Sigmoid colon (tissue), 4 donors: Measurements from ENCODE around the gene RNH1.

Source experiments
- CTCF ChIP-seq, 4 experiments: fragments of 450-650 bp in 3 of 4; fragments of 200-600 bp in 1 of 4; IDR thresholded peaks; one replicate each; pipeline ENCODE4 v1.5.1; 2016 to 2019; ENCODE audit warnings: antibody characterized with exemption in 4 of 4, mild to moderate bottlenecking in 3 of 4, moderate library complexity in 2 of 4
- POLR2AphosphoS5 ChIP-seq, 4 donors: sonication (generic); formaldehyde crosslinking; IDR thresholded peaks; one replicate each; pipeline ENCODE4 v1.6.1; 2017; ENCODE audit warnings: antibody characterized with exemption in 4 of 4

- TF ChIP-seq CTCF (IDR thresholded peaks at IDR 0.05), result no peak
- TF ChIP-seq POLR2AphosphoS5 (IDR thresholded peaks at IDR 0.05), result no peak
Measured at GRCh38 chr11:537622-538430, 30.8 kb upstream of the RNH1 start.
